ENCODE results near the gene ACTL10. TPM values are rescaled to one million over a fixed set of nuclear protein-coding genes. Genes with fewer than 3 reads are reported as not detected.

Gene ACTL10
- total and polyA plus RNA-seq, 10 donors, result 1.1 to 3.5 (median 2.1) TPM

Other genes starting within 250 kb of the ACTL10 start
- 1 to 10 TPM; 2.4 to 8.7 (median 3.9) TPM for gene SNTA1, start 223.2 kb upstream of the ACTL10 start, total RNA-seq
- gene SNTA1, start 223.2 kb upstream of the ACTL10 start, polyA plus RNA-seq, result 1 to 10 TPM; 4.3 to 6.3 (median 5.9) TPM
- gene CBFA2T2, start 176.8 kb upstream of the ACTL10 start, total RNA-seq, result 10 to 100 TPM; 17.0 to 25.4 (median 18.9) TPM
- gene CBFA2T2, start 176.8 kb upstream of the ACTL10 start, polyA plus RNA-seq, result 1 to 10 TPM; 3.3 to 6.9 (median 4.8) TPM
- gene C20orf144, start 4.6 kb upstream of the ACTL10 start, total RNA-seq, result under 1 TPM in 1 of 7 donors, not detected in 6; 0.14 TPM
- under 1 TPM in 2 of 3 donors, not detected in 1; 0.06 to 0.09 TPM for gene C20orf144, start 4.6 kb upstream of the ACTL10 start, polyA plus RNA-seq
- 10 to 100 TPM; 14.0 to 39.0 (median 18.8) TPM for gene NECAB3, start 7.5 kb downstream of the ACTL10 start, total RNA-seq
- gene NECAB3, start 7.5 kb downstream of the ACTL10 start, polyA plus RNA-seq, result 10 to 100 TPM in 2 of 3 donors, 1 to 10 TPM in 1; 8.6 to 22.7 (median 11.0) TPM
- 1 to 10 TPM; 2.5 to 6.9 (median 4.5) TPM for gene E2F1, start 19.4 kb downstream of the ACTL10 start, total RNA-seq
- gene E2F1, start 19.4 kb downstream of the ACTL10 start, polyA plus RNA-seq, result 1 to 10 TPM; 3.4 to 6.2 (median 5.6) TPM
- 10 to 100 TPM in 1 of 7 donors, 1 to 10 TPM in 6; 6.1 to 14.4 (median 7.5) TPM for gene PXMP4, start 53.4 kb downstream of the ACTL10 start, total RNA-seq
- gene PXMP4, start 53.4 kb downstream of the ACTL10 start, polyA plus RNA-seq, result 1 to 10 TPM; 2.1 to 3.4 (median 3.4) TPM
- 1 to 10 TPM; 3.3 to 6.7 (median 4.4) TPM for gene ZNF341, start 65.1 kb downstream of the ACTL10 start, total RNA-seq
- 1 to 10 TPM; 2.3 to 5.9 (median 4.9) TPM for gene ZNF341, start 65.1 kb downstream of the ACTL10 start, polyA plus RNA-seq
- gene CHMP4B, start 144.4 kb downstream of the ACTL10 start, total RNA-seq, result 10 to 100 TPM; 44.9 to 79.1 (median 71.8) TPM
- 100 to 1,000 TPM in 1 of 3 donors, 10 to 100 TPM in 2; 75.0 to 118 (median 89.9) TPM for gene CHMP4B, start 144.4 kb downstream of the ACTL10 start, polyA plus RNA-seq